Gastroesophageal sphincter (tissue), 3 donors: Measurements from ENCODE around the gene CHMP2B.

Source experiments
- POLR2A ChIP-seq, 2 donors: fragments of 450-650 bp; IDR thresholded peaks; one replicate each; pipeline ENCODE4 v1.6.1; 2017; ENCODE audit warnings: antibody characterized with exemption in 2 of 2, mild to moderate bottlenecking in 2 of 2, moderate library complexity in 1 of 2
- POLR2AphosphoS5 ChIP-seq: sonication (generic); formaldehyde crosslinking; IDR thresholded peaks from one replicate; pipeline ENCODE4 v1.6.1; 2017; ENCODE audit warnings: antibody characterized with exemption
- TF ChIP-seq, protein P1 (sequence below), 4 experiments: fragments of 200-600 bp in 2 of 4; fragments of 450-650 bp in 2 of 4; sonication (generic) in 1 of 4; IDR thresholded peaks; one replicate each; pipeline ENCODE4 v1.5.1; 2017 to 2019; ENCODE audit warnings: antibody characterized with exemption in 4 of 4, mild to moderate bottlenecking in 2 of 4, moderate library complexity in 2 of 4

DNA sequence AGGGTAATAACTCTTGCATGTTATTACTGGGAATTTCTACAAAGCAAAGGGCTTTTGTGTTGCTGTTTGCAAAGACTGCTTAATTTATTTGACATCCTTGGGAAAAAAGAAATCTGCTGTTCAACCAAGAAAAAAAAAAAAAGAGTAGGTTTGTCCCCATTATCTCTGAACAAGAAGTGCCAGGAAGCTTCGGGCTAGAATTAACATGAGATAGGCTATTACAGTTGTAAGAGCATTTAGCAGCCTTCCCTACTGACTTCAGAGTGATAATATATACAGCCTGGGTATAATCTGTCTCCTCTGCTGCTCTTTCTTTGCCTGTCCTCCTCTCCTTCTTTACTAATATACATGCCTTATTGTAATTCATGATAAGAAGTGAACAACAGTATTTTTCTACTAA, 23.3 kb upstream of the CHMP2B start:
- TF ChIP-seq, protein P1, sequence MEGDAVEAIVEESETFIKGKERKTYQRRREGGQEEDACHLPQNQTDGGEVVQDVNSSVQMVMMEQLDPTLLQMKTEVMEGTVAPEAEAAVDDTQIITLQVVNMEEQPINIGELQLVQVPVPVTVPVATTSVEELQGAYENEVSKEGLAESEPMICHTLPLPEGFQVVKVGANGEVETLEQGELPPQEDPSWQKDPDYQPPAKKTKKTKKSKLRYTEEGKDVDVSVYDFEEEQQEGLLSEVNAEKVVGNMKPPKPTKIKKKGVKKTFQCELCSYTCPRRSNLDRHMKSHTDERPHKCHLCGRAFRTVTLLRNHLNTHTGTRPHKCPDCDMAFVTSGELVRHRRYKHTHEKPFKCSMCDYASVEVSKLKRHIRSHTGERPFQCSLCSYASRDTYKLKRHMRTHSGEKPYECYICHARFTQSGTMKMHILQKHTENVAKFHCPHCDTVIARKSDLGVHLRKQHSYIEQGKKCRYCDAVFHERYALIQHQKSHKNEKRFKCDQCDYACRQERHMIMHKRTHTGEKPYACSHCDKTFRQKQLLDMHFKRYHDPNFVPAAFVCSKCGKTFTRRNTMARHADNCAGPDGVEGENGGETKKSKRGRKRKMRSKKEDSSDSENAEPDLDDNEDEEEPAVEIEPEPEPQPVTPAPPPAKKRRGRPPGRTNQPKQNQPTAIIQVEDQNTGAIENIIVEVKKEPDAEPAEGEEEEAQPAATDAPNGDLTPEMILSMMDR (IDR thresholded peaks at IDR 0.05): no peak
- TF ChIP-seq POLR2AphosphoS5: no peak
- no peak for TF ChIP-seq POLR2A (IDR thresholded peaks at IDR 0.05)
